A549 treated with AZD9567 at 1 μM for 4 hours (cell line): ENCODE measurements around the gene KRT7. TPM values are rescaled to one million over a fixed set of nuclear protein-coding genes. Genes with fewer than 3 reads are reported as not detected.

Source experiments
- total RNA-seq: library from RNA; stranded (reverse); fragments of 200-300 nt; extraction: Qiagen RNA extraction; gene quantifications from 5 replicates; pipeline ENCODE4 v1.2.3, GENCODE V29; 2022; ENCODE audit not compliant: insufficient read depth

KRT7 gene
- 4,095 to 6,117 TPM (median 5,628 TPM) in 5 replicates for total RNA-seq

GRCh38 chr12:52232674-52233461, at the start of gene KRT7:
Gene KRT7, plus strand, starts transcription at chr12:52233243. Its CDS starts 54 bp downstream, at chr12:52233297.

DNA sequence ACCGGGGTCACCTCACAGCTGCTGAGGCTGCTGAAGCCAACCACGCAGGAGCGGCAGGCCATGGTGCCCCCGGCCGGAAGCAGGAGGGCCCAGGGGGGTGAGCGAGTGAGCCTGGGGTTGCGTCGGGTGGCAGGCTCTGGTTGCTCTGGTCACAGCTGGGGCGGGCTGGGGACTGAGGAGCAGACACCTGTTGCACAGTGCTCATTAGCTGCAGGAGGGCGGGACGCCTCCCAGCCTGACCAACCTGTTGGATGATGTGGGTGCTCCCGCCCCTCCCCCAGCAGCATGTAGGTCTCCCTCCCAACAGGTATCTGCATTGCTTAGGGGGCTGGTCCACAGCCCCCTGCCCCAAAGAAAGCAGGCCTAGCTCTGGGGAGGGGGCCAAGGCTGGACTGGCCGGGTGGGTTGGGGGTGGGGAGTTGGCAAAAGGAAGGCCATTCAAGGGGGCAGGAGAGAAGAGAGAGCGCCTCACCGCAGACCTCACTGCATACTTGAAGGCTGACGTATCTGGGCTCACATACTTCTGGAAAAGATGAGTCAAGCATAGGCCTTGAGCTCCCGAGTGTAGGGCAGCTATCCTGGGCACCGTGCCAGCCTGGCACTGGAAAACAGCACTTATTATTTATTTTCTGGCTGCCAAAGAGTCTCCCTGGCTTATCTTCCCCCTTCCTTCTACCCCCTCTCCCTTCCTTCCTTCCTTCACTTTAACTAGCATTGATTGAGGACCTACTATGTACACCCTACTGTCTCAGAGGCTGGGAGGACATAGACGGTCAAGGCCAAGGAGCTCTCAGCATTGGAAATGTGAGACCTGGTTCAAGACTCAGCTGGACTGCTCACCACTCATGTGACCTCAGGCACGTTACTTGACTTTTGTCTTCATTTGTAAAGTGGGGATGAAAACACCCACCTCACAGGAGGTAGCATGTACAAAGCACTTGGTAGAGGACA, 40.9 kb upstream of the KRT7 start, which contains the start of gene KRT80:
Gene KRT80, minus strand, starts transcription at position 174 of the 951 bp plus-strand sequence. Its CDS starts 112 bp downstream, at position 62.

GRCh38 chr12:52274521-52275120, 41.6 kb downstream of the KRT7 start, which contains the start of gene KRT86:
Gene KRT86, plus strand, starts transcription at chr12:52274645. Its CDS starts 27,272 bp downstream, at chr12:52301917.

DNA sequence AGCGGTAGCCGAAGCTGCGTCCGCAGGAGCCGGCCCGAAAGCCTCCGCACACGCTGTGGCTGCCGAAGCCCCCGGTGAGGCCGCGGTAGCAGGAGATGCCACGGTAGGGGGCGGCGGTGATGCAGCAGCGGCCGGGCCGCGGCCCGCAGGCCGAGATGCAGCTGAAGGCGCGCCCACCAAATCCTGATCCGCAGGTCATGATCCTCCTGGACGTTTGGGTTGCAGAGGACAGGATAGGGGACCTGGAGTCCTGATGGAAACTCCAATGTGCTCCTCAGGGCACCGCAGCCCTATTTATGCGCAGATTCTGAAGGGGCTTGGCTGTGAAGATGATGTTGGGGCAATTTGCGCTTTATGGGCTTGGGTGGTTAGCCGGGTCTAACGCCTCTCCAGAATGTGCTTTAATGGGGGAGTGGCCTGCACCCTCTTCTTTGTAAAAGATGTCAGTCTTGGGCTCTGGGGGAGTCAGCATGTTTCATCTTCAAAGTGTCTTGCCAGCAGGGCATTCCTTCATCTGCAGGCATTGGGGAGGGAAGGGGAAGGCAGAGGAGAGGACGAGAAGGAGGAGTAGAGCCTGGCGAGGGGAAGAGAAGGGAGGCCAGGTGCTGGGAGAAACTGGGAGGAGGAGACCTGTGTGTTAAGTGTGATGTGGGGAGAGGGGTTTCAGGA, 58.4 kb downstream of the KRT7 start, which contains the start of gene KRT81:
Gene KRT81, minus strand, starts transcription at position 268 of the 669 bp plus-strand sequence. Its CDS starts 69 bp downstream, at position 199.

Other genes with a start within 250 kb of the KRT7 start
- 0.73 to 0.94 TPM (median 0.79 TPM) in 4 of 5 replicates, not detected in the other for gene TAMALIN, start 226.3 kb upstream of the KRT7 start, total RNA-seq
- 31.2 to 49.8 TPM (median 40.5 TPM) in 5 replicates for gene NR4A1, start 181.8 kb upstream of the KRT7 start, total RNA-seq
- 78.3 to 108 TPM (median 101 TPM) in 5 replicates for gene ATG101, start 163.3 kb upstream of the KRT7 start, total RNA-seq
- gene SMIM41, start 153.5 kb upstream of the KRT7 start, total RNA-seq, result not detected in 5 replicates
- 31.1 to 42.6 TPM (median 33.5 TPM) in 5 replicates for gene KRT80, start 41.2 kb upstream of the KRT7 start, total RNA-seq
- gene KRT86, start 41.4 kb downstream of the KRT7 start, total RNA-seq, result 29.8 to 51.0 TPM (median 47.4 TPM) in 5 replicates
- 3,123 to 4,150 TPM (median 3,993 TPM) in 5 replicates for gene KRT81, start 58.3 kb downstream of the KRT7 start, total RNA-seq
- gene KRT83, start 88.2 kb downstream of the KRT7 start, total RNA-seq, result 6.0 to 6.6 TPM (median 6.4 TPM) in 5 replicates
- 0.05 TPM in 1 of 5 replicates, not detected in the others for gene KRT85, start 134.2 kb downstream of the KRT7 start, total RNA-seq
- gene KRT84, start 152.4 kb downstream of the KRT7 start, total RNA-seq, result not detected in 5 replicates
- not detected in 5 replicates for gene KRT82, start 173.1 kb downstream of the KRT7 start, total RNA-seq
- gene KRT75, start 201.1 kb downstream of the KRT7 start, total RNA-seq, result 0.07 to 0.20 TPM (median 0.14 TPM) in 4 of 5 replicates, not detected in the other
- gene KRT6B, start 218.9 kb downstream of the KRT7 start, total RNA-seq, result 0.03 TPM in 1 of 5 replicates, not detected in the others
- not detected in 5 replicates for gene KRT6C, start 240.6 kb downstream of the KRT7 start, total RNA-seq